IPS-15b (cell line): ENCODE measurements around the gene RNF10.
"Not testable (repeated sequence)": the region's sequence is repeated elsewhere in the genome, so short reads cannot be mapped to it uniquely, and the experiment has no call there.

Experiments used
- H3K27me3 ChIP-seq: one replicate; pipeline ENCODE4 v1.6.1; 2013; ENCODE audit warnings: low read length; ENCODE audit not compliant: control insufficient read depth, insufficient read depth
- H3K36me3 ChIP-seq: one replicate; pipeline ENCODE4 v1.6.1; 2013; ENCODE audit warnings: low read length; ENCODE audit not compliant: control insufficient read depth, insufficient read depth
- H3K4me1 ChIP-seq: one replicate; pipeline ENCODE4 v1.6.1; 2013; ENCODE audit warnings: mild to moderate bottlenecking, low read length; ENCODE audit not compliant: control insufficient read depth, insufficient read depth
- H3K4me3 ChIP-seq: one replicate; pipeline ENCODE4 v1.5.1; 2013; ENCODE audit warnings: low read depth, low read length
- H3K9ac ChIP-seq: one replicate; pipeline ENCODE4 v1.6.1; 2013; ENCODE audit warnings: low read depth, mild to moderate bottlenecking, low read length
- H3K9me3 ChIP-seq: one replicate; pipeline ENCODE4 v1.6.1; 2013; ENCODE audit warnings: mild to moderate bottlenecking, low read length; ENCODE audit not compliant: control insufficient read depth, insufficient read depth

RNF10 gene

DNA sequence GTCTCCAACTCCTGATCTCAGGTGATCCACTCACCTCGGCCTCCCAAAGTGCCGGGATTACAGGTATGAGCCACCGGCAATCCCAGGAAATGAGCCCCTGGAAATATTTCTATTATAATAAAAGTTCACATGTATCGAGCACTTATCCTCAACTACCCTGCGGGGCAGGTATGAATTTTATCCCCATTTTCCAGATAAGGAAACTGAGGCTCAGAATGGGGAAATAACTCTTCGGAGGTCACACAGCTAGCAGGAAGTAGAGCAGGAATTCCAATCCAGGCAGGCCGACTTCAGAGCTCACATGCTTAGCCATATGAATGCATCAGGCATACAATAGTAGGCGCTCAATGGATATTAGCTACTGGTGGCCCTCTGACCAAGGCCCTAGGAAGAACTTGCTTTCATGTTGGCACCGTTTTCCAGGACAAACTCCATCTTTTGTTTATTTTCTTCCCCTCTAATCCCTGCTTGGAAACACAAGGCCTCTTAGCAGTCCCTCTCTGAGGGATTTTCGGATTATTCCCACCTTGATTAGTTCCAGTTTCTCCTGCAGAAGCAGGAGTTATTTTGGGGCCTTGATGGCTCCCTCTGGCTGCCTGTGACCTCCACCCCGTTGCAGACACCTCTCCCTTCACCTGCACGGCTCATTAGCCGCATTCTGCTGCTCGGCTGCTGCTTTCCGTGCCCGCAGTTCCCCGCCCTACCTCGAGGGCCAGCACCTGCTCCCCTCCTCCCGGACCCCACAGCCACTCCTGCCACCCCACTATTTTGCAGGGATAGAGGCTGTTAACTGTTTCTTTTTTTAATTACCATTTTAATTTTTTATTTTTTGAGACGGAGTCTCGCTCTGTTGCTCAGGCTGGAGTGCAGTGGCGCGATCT, 65.8 kb downstream of the RNF10 start:
- no peaks in the 10 kb centered on the region for H3K27me3 ChIP-seq
- H3K9ac ChIP-seq, result no peak overlapping the region
- no peaks in the 10 kb centered on the region for H3K36me3 ChIP-seq
- H3K4me3 ChIP-seq, result no peak overlapping the region
- no peaks in the 10 kb centered on the region for H3K9me3 ChIP-seq
- peaks cover 2% of the 10 kb centered on the region for H3K4me1 ChIP-seq

DNA sequence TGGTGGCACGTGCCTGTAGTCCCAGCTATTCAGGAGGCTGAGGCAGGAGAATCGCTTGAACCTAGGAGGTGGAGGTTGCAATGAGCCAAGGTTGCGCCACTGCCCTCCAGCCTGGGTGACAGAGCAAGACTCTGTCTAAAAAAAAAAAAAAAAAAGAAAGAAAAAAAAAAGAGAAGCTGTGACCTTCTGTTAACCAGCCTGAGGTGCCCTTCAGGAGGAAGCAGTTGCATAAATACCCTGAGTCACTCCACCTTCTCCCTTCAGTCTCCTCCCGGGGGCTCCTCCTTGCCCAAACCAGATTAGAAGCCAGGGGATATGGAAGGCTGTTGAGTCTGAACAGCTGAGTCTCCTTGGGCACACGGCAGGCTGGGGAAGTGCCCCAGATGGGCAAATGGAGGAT, 68.3 kb downstream of the RNF10 start:
- not testable (repeated sequence) for H3K4me3 ChIP-seq, H3K9ac ChIP-seq, H3K4me1 ChIP-seq, H3K9me3 ChIP-seq, H3K27me3 ChIP-seq, H3K36me3 ChIP-seq

DNA sequence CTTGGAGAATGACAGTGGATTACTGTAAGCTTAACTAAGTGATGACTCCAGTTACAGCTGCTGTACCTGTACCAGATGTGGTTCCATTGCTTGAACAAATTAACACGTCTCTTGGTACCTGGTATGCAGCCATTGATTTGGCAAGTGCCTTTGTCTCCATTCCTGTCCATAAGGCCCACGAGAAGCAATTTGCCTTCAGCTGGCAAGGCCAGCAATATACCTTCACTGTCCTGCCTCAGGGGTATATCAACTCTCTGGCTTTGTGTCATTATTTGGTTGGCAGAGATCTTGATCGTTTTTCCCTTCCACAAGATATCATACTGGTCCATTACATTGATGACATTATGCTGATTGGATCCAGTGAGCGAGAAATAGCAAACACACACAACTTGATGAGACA, 76.4 kb downstream of the RNF10 start:
- Histone ChIP-seq H3K4me1 (no peaks in the 10 kb centered on the region), H3K27me3 (no peaks in the 10 kb centered on the region), H3K9ac (no peak overlapping the region), H3K4me3 (no peak overlapping the region), H3K9me3 (no peaks in the 10 kb centered on the region), H3K36me3 (no peaks in the 10 kb centered on the region)

DNA sequence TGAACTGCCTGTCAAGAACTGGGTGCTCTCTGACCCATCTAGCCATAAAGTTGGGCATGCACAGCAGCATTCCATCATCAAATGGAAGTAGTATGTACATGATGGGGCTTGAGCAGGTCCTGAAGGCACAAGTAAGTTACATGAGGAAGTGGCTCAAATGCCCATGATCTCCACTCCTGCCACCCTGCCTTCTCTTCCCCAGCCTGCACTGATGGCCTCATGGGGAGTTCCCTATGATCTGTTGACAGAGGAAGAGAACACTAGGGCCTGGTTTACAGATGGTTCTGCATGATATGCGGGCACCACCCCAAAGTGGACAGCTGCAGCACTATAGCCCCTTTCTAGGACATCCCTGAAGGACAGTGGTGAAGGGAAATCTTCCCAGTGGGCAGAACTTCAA, 77.4 kb downstream of the RNF10 start:
- not testable (repeated sequence) for H3K4me1 ChIP-seq, H3K9me3 ChIP-seq, H3K36me3 ChIP-seq, H3K4me3 ChIP-seq, H3K27me3 ChIP-seq, H3K9ac ChIP-seq

DNA sequence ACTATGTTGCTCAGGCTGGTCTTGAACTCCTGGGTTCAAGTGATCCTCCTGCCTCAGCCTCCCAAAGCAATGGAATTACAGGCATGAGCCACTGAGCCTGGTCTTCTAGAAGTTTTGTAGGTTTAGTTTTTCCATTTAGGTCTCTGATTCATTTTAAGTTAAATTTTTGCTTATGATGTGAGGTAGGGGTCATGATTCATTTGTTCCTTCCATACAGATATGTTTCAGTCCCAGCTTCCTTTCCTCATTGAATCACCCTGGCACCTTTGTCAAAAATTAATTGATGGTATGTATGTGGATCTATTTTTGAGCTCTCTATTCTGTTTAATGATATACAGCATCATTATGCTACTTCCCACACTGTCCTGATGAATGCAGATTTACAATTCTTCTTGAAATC, 80.7 kb downstream of the RNF10 start:
- Histone ChIP-seq H3K9ac (no peak overlapping the region), H3K4me1 (no peaks in the 10 kb centered on the region), H3K27me3 (no peaks in the 10 kb centered on the region), H3K36me3 (no peaks in the 10 kb centered on the region), H3K9me3 (no peaks in the 10 kb centered on the region), H3K4me3 (no peak overlapping the region)

DNA sequence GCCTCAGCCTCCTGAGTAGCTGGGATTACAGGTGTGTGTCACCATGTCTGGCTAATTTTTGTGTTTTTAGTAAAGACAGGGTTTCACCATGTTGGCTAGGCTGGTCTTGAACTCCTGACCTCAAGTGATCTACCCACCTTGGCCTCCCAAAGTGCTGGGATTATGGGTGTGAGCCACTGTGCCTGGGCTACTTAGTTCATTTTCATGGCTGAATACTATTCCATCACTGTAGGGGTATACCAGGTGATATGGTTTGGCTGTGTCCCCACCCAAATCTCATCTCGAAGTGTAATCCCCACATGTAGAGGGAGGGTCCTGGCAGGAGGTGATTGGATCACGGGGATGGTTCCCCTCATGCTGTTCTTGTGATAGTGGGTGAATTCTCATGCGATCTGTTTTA, 83.0 kb downstream of the RNF10 start:
- H3K36me3 ChIP-seq, H3K4me1 ChIP-seq, H3K4me3 ChIP-seq, H3K9ac ChIP-seq, H3K27me3 ChIP-seq, H3K9me3 ChIP-seq: not testable (repeated sequence)

DNA sequence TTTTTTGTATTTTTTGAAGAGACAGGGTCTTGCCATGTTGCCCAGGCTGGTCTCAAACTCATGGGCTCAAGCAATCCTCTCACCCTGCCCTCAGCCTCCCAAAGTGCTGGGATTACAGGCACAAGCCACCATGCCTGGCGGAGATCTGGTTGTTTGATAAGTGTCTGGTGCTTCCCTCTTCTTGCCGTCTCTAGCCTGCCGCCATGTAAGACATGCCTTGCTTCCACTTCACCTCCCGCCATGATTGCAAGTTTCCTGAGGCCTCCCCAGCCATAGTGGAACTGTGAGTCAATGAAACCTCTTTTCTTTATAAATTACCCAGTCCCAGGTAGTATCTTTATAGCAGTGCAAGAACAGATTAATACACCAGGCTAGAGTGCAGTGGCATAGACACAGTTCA, 83.6 kb downstream of the RNF10 start:
- not testable (repeated sequence) for H3K27me3 ChIP-seq, H3K36me3 ChIP-seq, H3K9me3 ChIP-seq, H3K9ac ChIP-seq, H3K4me1 ChIP-seq, H3K4me3 ChIP-seq

DNA sequence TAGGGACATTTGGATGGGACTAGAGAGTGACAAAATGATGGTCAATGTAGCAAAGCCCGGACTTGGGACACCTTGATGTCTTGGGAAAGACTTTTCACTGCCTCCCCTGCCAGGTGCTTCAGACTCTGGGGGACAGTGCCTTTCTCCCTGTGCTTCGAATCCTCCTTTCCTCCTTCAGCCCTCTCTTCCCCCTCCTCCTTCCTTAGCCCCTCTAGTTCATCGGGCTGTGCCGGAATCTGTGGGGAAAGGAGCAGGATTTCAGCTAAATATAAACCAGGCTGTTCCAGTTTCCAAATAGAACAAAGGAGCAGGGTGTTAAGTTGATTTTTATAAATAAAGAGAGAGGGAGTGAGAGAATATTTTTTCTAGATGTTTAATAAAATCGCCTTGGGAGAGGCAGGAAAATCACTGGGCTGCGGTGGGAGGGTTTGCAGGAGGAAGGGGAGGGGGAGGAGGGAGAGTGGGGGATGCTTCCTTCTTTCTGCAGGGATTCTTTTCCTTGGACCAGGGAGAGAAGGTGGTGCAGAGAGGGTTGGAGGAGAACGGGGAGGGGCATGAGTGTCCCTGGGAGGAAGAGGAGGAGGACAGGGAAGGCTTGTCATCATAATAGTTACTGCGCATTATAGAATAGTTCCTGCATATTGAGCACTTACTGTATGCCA, 84.9 kb downstream of the RNF10 start:
- Histone ChIP-seq H3K4me1 (no peaks in the 10 kb centered on the region), H3K27me3 (no peaks in the 10 kb centered on the region), H3K9me3 (no peaks in the 10 kb centered on the region), H3K4me3 (no peak overlapping the region), H3K9ac (no peak overlapping the region), H3K36me3 (no peaks in the 10 kb centered on the region)

DNA sequence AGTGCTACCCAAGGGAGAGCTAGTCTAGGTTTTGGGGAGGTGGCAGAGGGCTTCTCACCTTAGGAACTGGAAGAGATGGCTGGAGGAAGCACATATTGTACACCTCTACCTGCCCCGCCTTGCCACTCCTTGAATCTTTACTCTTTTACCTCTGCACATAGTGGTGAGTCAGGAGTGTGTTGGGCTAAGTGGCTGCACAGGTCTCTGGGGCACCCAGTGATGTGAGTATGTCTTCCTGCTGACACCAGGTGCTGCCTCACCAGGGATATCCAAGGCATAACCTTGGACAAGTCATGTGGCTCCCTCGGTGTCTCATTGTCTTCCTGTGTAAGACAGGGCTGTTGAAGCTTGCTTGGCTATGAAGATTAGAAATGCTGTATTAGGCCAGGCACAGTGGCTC, 86.5 kb downstream of the RNF10 start:
- H3K4me3 ChIP-seq, result no peak overlapping the region
- H3K27me3 ChIP-seq, result no peaks in the 10 kb centered on the region
- no peak overlapping the region for H3K9ac ChIP-seq
- no peaks in the 10 kb centered on the region for H3K4me1 ChIP-seq
- no peaks in the 10 kb centered on the region for H3K9me3 ChIP-seq
- H3K36me3 ChIP-seq, result no peaks in the 10 kb centered on the region

DNA sequence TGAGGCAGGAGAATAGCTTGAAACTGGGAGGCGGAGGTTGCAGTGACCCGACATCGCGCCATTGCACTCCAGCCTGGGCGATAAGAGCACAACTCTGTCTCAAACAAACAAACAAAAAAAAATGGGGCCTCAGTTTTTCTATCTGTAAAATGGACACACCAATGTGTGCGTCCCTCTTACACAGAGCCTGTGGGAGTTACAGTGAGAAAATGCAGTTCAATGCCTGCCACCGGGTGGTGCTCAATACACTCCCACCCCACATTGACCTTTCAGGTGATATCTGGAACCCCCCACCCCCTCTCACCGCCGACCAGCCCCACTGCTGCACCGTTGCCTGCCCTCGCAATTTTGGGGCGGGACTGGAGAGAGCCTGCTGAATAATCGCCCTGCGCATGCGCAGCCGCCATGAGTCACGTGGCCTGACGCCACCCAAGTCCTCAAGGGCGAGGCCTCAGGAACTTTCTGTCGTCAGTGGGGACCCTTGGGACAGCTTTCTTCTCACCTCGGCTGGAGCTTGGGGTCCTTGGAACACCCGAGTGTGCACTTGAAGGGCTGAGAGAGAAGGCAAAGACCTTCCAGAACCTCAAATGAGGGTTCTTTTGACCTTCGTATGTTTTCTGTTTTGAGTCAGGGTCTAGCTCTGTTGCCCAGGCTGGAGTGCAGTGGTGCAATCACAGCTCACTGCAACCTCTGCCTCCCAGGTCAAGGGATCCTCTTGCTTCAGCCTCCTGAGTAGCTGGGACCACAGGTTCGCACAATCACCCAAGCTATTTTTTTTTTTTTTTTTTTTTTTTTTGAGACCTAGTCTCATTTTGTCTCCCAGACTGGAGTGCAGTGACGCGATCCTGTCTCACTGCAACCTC, 91.6 kb downstream of the RNF10 start:
- H3K9me3 ChIP-seq, result no peaks in the 10 kb centered on the region
- H3K27me3 ChIP-seq, result no peaks in the 10 kb centered on the region
- H3K36me3 ChIP-seq, result no peaks in the 10 kb centered on the region
- no peak overlapping the region for H3K9ac ChIP-seq
- no peaks in the 10 kb centered on the region for H3K4me1 ChIP-seq
- H3K4me3 ChIP-seq, result no peak overlapping the region
